ENCODE data around the gene ITGB4.

GRCh38 chr17:75773121-75773807, 52.0 kb downstream of the ITGB4 start:
- TF ChIP-seq POLR2A (IDR thresholded peaks at IDR 0.05; ENCODE audit: low read length) (no peak), GATA1 (IDR thresholded peaks at IDR 0.05; ENCODE audit: low read depth, low read length) (no peak)

All from erythroblast (primary cell).